SK-N-MC (cell line): ENCODE results near the gene DAB2.

Experiments used
- DNase-seq: peaks from one replicate; pipeline ENCODE4 v3.0.0-alpha.2; 2011; ENCODE audit warnings: low read depth, low spot score
- H3K27ac ChIP-seq: fragments of 200-600 bp; sonication (generic); 2 replicates; pipeline ENCODE4 v1.5.1; 2016; ENCODE audit warnings: mixed run types
- H3K36me3 ChIP-seq: fragments of 200-600 bp; sonication (generic); 2 replicates; pipeline ENCODE4 v1.6.1; 2017; ENCODE audit warnings: antibody characterized with exemption, low read length, mixed read lengths; ENCODE audit not compliant: insufficient read depth
- H3K4me3 ChIP-seq: fragments of 200-600 bp; sonication (generic); 2 replicates; pipeline ENCODE4 v1.5.1; 2016
- H3K9ac ChIP-seq: fragments of 200-600 bp; sonication (generic); 2 replicates; pipeline ENCODE4 v1.8.0; 2017; ENCODE audit warnings: mixed run types, mixed read lengths; ENCODE audit not compliant: insufficient read length
- H3K9me3 ChIP-seq: fragments of 200-600 bp; sonication (generic); 2 replicates; pipeline ENCODE4 v1.6.1; 2017; ENCODE audit warnings: low read depth, mild to moderate bottlenecking, antibody characterized with exemption, low read length, moderate library complexity, mixed read lengths
- EZH2 ChIP-seq: fragments of 200-600 bp; sonication (generic); IDR thresholded peaks from one replicate; pipeline ENCODE4 v1.6.1; 2017; ENCODE audit warnings: antibody characterized with exemption
- FOXP2 ChIP-seq: optimal IDR thresholded peaks from 2 replicates; pipeline ENCODE3; 2011; ENCODE audit warnings: mild to moderate bottlenecking, moderate library complexity; ENCODE audit not compliant: insufficient read depth; ENCODE audit errors: extremely low read length, control extremely low read depth
- POLR2AphosphoS5 ChIP-seq: IDR thresholded peaks from 2 replicates; pipeline ENCODE4 v1.6.1; 2012; ENCODE audit warnings: mild to moderate bottlenecking, low read depth, low read length, borderline replicate concordance

The DAB2 gene

DNA sequence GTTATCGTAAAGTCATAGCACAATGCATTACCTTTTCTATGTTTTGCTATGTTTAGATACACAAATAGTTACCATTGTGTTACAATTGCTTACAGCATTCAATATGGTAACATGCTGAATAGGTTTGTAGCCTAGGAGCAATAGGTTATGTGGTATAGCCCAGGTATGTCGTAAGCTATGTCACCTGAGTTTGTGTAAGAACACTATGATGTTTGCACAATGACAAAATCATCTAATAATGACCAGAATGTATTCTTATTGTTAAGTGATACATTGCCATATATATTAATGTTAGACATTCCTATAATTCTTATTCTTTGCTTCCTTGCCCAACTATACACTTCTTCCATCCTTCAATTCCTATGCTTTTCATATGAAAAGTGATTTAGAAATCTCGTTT lies 18.2 kb upstream of the DAB2 start:
- Histone ChIP-seq H3K9ac (no peak overlapping the region), H3K4me3 (no peak overlapping the region), H3K27ac (no peak overlapping the region), H3K36me3 (no peaks in the 10 kb centered on the region), H3K9me3 (no peaks in the 10 kb centered on the region)
- TF ChIP-seq POLR2AphosphoS5 (no peak), FOXP2 (no peak), EZH2 (no peak)
- no peak for DNase-seq

DNA sequence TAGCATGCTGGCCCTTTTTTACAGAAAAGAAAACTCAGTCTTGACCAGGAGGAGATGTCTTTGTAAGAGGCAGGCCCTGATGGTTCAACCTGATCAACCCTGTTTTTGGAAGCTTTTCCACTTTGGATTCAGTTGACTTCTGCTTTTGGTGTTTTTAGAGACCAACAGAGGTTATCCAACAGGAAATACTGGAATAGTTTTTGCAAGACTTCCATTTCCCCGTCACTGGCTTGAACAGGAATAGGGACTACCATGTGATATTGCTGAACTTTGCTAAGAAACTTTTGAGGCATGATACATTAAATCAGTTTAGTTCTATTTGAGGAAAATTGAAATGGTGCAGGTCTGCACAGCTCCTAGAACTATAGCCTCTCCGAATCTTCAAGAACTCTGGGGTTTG lies 17.1 kb upstream of the DAB2 start:
- no peaks in the 10 kb centered on the region for H3K9me3 ChIP-seq
- H3K9ac ChIP-seq = no peak overlapping the region
- no peak for DNase-seq
- no peaks in the 10 kb centered on the region for H3K36me3 ChIP-seq
- TF ChIP-seq FOXP2 (no peak), EZH2 (no peak), POLR2AphosphoS5 (no peak)
- no peak overlapping the region for H3K27ac ChIP-seq
- no peak overlapping the region for H3K4me3 ChIP-seq

DNA sequence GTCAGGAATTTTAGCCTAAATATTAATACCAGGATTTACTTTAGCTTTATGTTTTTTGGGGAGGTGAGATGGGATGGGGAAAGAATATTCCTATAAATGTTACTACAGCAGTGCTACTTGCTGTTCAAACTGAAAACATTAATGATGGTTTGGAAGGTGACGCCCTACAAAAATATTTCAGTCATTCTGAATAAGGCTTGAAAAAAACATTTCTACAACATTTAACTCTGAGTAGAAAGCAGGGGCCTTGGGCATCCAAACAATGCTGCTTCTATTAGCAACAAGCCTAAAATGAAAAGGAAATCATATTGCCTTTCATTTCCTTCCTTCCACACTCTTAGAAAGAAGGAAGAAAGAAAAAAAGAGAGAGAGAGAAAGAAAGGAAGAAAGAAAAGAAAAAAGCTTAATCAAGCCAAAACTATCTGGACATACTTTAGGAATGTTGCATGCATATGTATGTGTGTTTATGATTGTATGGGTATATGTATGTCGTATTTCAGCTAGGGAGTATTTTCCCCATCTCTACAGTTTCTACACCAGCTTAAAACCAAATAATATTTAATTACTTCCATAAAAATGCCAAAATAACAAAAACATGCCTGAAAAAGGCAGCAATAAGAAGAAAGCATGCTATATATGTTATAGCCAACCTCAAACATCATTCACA lies 16.3 kb upstream of the DAB2 start:
- H3K4me3 ChIP-seq = no peak overlapping the region
- peak overlapping the region; percentile 15; the same call in 1 of the 2 replicates for H3K27ac ChIP-seq
- TF ChIP-seq FOXP2 (no peak), POLR2AphosphoS5 (no peak), EZH2 (no peak)
- no peaks in the 10 kb centered on the region for H3K9me3 ChIP-seq
- H3K9ac ChIP-seq = no peak overlapping the region
- no peaks in the 10 kb centered on the region for H3K36me3 ChIP-seq
- DNase-seq = no peak

DNA sequence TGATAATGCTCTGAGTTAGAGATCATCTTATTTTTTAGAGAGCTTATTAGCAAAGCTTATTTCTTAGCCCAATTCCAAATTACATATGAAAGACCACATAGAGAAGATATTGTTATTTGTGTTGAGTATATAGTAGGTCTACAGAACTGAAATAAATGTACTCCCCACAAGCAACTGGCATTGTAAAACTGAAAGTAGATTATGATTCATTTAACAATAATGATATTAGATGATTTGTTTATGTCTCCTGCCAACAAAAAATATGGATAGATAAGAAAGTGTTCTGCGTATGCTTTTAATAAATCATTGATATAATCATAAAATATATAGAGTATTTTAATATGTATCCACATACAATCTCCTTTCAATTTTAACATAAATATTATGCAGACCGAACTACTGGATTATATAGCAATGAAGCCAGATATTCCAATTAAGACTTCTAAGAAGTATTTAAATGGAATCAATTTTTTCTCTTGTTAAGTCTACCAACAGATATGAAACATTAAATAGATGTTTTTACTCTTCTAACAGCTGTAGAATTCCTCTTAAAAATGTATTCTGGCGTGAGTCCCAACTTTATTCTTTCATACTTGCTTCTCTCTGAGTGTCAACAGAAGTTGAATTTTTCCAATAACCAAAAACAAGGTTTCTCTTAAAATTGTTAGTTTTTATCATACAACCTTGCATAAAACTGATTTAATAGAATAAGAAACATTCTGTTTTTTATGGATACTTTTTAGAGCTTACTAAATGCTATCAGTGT lies 15.6 kb upstream of the DAB2 start:
- no peak overlapping the region for H3K9ac ChIP-seq
- peak overlapping the region; percentile 15; the same call in 1 of the 2 replicates for H3K27ac ChIP-seq
- H3K36me3 ChIP-seq = no peaks in the 10 kb centered on the region
- TF ChIP-seq POLR2AphosphoS5 (no peak), FOXP2 (no peak), EZH2 (no peak)
- no peak for DNase-seq
- no peak overlapping the region for H3K4me3 ChIP-seq
- H3K9me3 ChIP-seq = no peaks in the 10 kb centered on the region

DNA sequence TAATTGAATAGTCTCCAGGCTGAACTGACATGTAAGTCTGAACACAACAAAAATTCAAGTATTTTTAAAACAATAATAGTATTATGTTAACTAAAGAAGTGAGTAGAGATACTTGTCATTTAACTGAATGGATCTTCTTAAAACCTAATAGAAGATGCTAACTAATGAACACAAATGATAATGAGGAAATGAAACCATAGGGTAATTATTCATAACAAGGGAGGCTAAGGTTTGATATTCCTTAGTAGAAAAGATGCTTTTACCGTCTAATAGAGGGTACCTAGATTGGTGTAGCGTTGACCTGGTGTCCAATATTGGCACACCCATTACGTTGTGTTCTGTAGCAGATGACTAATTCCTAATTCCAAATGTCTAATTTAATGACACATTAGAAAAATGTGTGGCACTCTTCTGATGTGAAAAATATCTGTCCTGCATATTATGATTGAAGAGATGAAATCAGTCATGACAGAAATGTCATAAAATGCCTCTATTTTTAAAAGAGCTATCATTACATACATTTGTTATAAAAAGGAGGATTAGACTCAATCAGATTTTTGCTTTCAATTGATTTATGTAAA lies 14.9 kb upstream of the DAB2 start:
- H3K9me3 ChIP-seq = no peaks in the 10 kb centered on the region
- no peak overlapping the region for H3K9ac ChIP-seq
- no peak for DNase-seq
- TF ChIP-seq EZH2 (no peak), FOXP2 (no peak), POLR2AphosphoS5 (no peak)
- H3K36me3 ChIP-seq = no peaks in the 10 kb centered on the region
- H3K27ac ChIP-seq = no peak overlapping the region
- H3K4me3 ChIP-seq = no peak overlapping the region

DNA sequence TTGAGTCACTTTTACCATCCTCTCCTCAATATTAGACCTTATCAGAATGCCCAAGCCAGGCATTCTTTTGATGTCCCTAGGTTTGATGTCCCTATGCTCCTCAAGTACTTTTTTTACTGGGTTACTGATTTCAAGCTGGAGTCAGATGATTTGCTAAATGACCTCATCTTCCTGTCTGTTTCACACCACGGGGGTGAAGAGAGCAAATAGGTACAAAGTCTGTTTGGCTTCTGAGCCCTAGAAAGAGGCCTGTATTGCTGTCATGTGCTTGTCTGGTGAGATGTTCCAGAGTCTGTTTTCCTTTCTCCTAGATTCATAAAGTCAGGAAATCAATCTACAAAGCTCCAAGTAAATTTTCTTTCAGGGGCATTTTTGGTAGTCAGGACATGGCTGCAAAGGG lies 12.7 kb upstream of the DAB2 start:
- no peak overlapping the region for H3K27ac ChIP-seq
- H3K9me3 ChIP-seq = no peaks in the 10 kb centered on the region
- no peak overlapping the region for H3K9ac ChIP-seq
- H3K4me3 ChIP-seq = no peak overlapping the region
- no peak for DNase-seq
- no peaks in the 10 kb centered on the region for H3K36me3 ChIP-seq
- TF ChIP-seq FOXP2 = no peak

DNA sequence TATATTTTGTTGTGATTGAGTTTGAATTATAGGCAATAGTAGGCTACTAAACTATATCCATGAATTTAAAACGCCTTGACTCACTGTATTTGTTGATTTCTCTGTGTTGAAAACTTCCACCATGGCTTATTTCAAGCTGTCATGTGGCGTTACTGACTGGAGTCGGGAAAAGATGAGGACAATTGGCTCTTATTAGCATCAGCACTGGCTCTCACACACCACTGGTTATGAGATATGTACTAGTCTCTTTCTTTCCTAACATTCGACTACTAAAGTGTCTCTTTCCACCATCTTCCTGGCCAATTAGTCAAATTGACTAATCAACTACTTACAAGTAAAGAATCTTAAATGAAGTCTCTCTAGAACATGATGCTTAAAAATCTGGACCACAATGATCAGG lies 9.1 kb upstream of the DAB2 start:
- Histone ChIP-seq H3K9me3 (no peaks in the 10 kb centered on the region), H3K4me3 (no peak overlapping the region), H3K27ac (no peak overlapping the region), H3K36me3 (no peaks in the 10 kb centered on the region), H3K9ac (no peak overlapping the region)
- TF ChIP-seq FOXP2 (no peak), EZH2 (no peak), POLR2AphosphoS5 (no peak)
- no peak for DNase-seq

DNA sequence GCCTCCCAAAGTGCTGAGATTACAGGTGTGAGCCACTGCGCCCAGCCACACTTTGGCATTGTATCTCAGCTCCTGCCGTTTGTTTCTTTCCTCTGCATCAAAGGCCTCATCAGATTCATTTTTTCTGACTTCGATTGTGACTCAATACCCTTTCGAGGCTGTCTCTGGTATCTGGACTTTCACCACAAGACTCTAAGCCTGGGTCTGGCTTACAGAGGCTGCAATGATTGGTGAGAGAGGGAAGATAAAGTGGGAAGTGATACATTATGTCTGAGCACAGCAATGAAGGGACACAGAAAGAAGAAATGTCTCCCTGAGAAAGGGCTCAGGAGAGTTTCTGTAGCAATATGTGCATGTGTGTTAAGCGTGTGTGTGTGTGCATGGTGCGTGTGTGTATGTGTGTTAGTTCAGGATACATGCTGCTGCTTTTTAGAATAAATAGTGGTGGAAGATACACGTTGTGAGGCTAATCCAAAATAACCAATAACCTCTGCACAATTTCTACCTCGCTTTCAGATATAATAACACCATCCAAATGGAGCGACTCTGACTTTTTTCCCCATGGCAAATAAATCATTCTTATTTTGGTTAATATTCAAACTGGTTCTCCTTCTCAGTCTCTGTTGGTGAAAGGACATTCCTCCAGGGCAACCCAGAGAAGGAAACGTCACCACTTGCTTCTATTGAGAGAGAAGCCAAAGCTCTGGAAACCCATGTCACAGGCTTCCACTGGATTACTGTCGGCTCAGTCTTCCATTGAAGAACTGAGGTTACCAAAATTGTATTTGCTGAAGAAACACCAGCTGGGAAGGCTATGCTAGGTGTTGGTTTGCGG lies 8.1 kb upstream of the DAB2 start:
- no peaks in the 10 kb centered on the region for H3K9me3 ChIP-seq
- no peak overlapping the region for H3K27ac ChIP-seq
- no peak for TF ChIP-seq POLR2AphosphoS5
- TF ChIP-seq EZH2 = no peak
- TF ChIP-seq FOXP2 = no peak
- no peak overlapping the region for H3K9ac ChIP-seq
- no peak overlapping the region for H3K4me3 ChIP-seq
- H3K36me3 ChIP-seq = no peaks in the 10 kb centered on the region
- no peak for DNase-seq
